WTC11 (cell line): ENCODE data around the gene ENPP7. TPM values are rescaled to one million over a fixed set of nuclear protein-coding genes. Genes with fewer than 3 reads are reported as not detected.

Experiments
- ATAC-seq: fragments of 200-7000 bp; cut with Tn5 transposase; 2 replicates; pipeline ENCODE4 v1.10.0; 2021; ENCODE audit warnings: mild to moderate bottlenecking, moderate library complexity
- CTCF ChIA-PET: fragments of 300-600 bp; sonication (Branson Sonifier 250); formaldehyde crosslinking; loops from one replicate; lab custom pipeline; 2021; ENCODE audit warnings: antibody characterized with exemption; lab: Charles Lee
- POLR2A ChIA-PET: fragments of 350-600 bp; sonication (Branson Sonifier 250); formaldehyde crosslinking; loops from one replicate; lab custom pipeline; 2021; ENCODE audit warnings: antibody characterized with exemption; lab: Charles Lee
- DNase-seq: peaks from one replicate; pipeline ENCODE4 v3.0.0; 2021; ENCODE audit warnings: low spot score
- H3K27ac Mint-ChIP-seq: 2 replicates; pipeline ENCODE4 v1.8.0; 2021; ENCODE audit warnings: mixed read lengths
- H3K27me3 Mint-ChIP-seq: 2 replicates; pipeline ENCODE4 v1.8.0; 2021; ENCODE audit warnings: low read depth, mild to moderate bottlenecking, moderate library complexity, mixed read lengths
- H3K36me3 Mint-ChIP-seq: 2 replicates; pipeline ENCODE4 v1.8.0; 2021; ENCODE audit warnings: mixed read lengths
- H3K4me1 Mint-ChIP-seq: 2 replicates; pipeline ENCODE4 v1.8.0; 2022; ENCODE audit warnings: mixed read lengths
- H3K4me3 Mint-ChIP-seq: 2 replicates; pipeline ENCODE4 v1.8.0; 2021; ENCODE audit warnings: mild to moderate bottlenecking, moderate library complexity, mixed read lengths
- H3K9me3 Mint-ChIP-seq: 2 replicates; pipeline ENCODE4 v1.8.0; 2021; ENCODE audit warnings: mixed read lengths
- AR ChIP-seq: fragments of 250-450 bp; sonication (Bioruptor Pico); IDR thresholded peaks from 2 replicates; pipeline ENCODE4 v1.9.0; 2021; ENCODE audit warnings: mild to moderate bottlenecking
- ETV6 ChIP-seq: sonication (generic); formaldehyde crosslinking; IDR thresholded peaks from 2 replicates; pipeline ENCODE4 v1.8.1; 2022; ENCODE audit warnings: mild to moderate bottlenecking, missing genetic modification reagents
- FOXJ3 ChIP-seq: sonication (generic); formaldehyde crosslinking; IDR thresholded peaks from 2 replicates; pipeline ENCODE4 v1.9.0; 2021; ENCODE audit warnings: missing genetic modification reagents, mild to moderate bottlenecking, borderline replicate concordance
- FOXK1 ChIP-seq: sonication (generic); formaldehyde crosslinking; IDR thresholded peaks from 2 replicates; pipeline ENCODE4 v1.8.0; 2022; ENCODE audit warnings: mild to moderate bottlenecking, moderate library complexity, missing genetic modification reagents
- HMGXB4 ChIP-seq: sonication (generic); formaldehyde crosslinking; IDR thresholded peaks from 2 replicates; pipeline ENCODE4 v1.8.1; 2023; ENCODE audit warnings: mild to moderate bottlenecking, moderate library complexity, missing genetic modification reagents
- NR2C2 ChIP-seq: sonication (generic); formaldehyde crosslinking; IDR thresholded peaks from 2 replicates; pipeline ENCODE4 v1.8.0; 2022; ENCODE audit warnings: mild to moderate bottlenecking, missing genetic modification reagents
- OVOL2 ChIP-seq: fragments of 250-450 bp; sonication (Bioruptor Pico); IDR thresholded peaks from 2 replicates; pipeline ENCODE4 v1.9.0; 2021; ENCODE audit warnings: mild to moderate bottlenecking, borderline replicate concordance
- PRRX2 ChIP-seq: fragments of 250-450 bp; sonication (Bioruptor Pico); IDR thresholded peaks from 2 replicates; pipeline ENCODE4 v1.8.0; 2021; ENCODE audit warnings: mild to moderate bottlenecking
- SOX15 ChIP-seq: fragments of 250-450 bp; sonication (Bioruptor Pico); IDR thresholded peaks from 2 replicates; pipeline ENCODE4 v1.9.0; 2021; ENCODE audit warnings: mild to moderate bottlenecking
- ZBTB21 ChIP-seq: sonication (generic); formaldehyde crosslinking; IDR thresholded peaks from 2 replicates; pipeline ENCODE4 v1.8.1; 2023; ENCODE audit warnings: mild to moderate bottlenecking, missing genetic modification reagents, borderline replicate concordance
- ZBTB43 ChIP-seq: sonication (generic); formaldehyde crosslinking; IDR thresholded peaks from 2 replicates; pipeline ENCODE4 v1.8.1; 2023; ENCODE audit warnings: mild to moderate bottlenecking, missing genetic modification reagents
- ZNF219 ChIP-seq: sonication (generic); formaldehyde crosslinking; IDR thresholded peaks from 2 replicates; pipeline ENCODE4 v1.8.0; 2023; ENCODE audit warnings: missing genetic modification reagents, mild to moderate bottlenecking, borderline replicate concordance
- ZNF416 ChIP-seq: fragments of 250-450 bp; sonication (Bioruptor Pico); IDR thresholded peaks from 2 replicates; pipeline ENCODE4 v1.9.0; 2021; ENCODE audit warnings: mild to moderate bottlenecking, inconsistent platforms
- total RNA-seq: library from RNA; stranded (reverse); gene quantifications from 3 replicates; pipeline ENCODE4 v1.2.3, GENCODE V29; 2021
- TF ChIP-seq, protein P1 (sequence below): sonication (generic); formaldehyde crosslinking; IDR thresholded peaks from 2 replicates; pipeline ENCODE4 v1.8.0; 2023; ENCODE audit warnings: missing genetic modification reagents, mild to moderate bottlenecking, borderline replicate concordance
- TF ChIP-seq, protein P2 (sequence below): sonication (generic); formaldehyde crosslinking; IDR thresholded peaks from 2 replicates; pipeline ENCODE4 v1.8.1; 2022; ENCODE audit warnings: missing genetic modification reagents, borderline replicate concordance
- TF ChIP-seq, protein P3 (sequence below): fragments of 250-450 bp; sonication (Bioruptor Pico); IDR thresholded peaks from 2 replicates; pipeline ENCODE4 v1.9.0; 2021; ENCODE audit warnings: mild to moderate bottlenecking
- TF ChIP-seq, protein P4 (sequence below): sonication (generic); formaldehyde crosslinking; IDR thresholded peaks from 2 replicates; pipeline ENCODE4 v1.8.0; 2022; ENCODE audit warnings: mild to moderate bottlenecking, missing genetic modification reagents

Gene ENPP7
- total RNA-seq, 1 experiment from 2014 or later, result not detected

GRCh38 chr17:79742951-79743476 is 12.3 kb downstream of the ENPP7 start:
- H3K4me1 Mint-ChIP-seq, result peaks cover 15% of the 10 kb centered on the region
- peaks cover 79% of the 10 kb centered on the region for H3K27me3 Mint-ChIP-seq
- H3K9me3 Mint-ChIP-seq, result no peaks in the 10 kb centered on the region
- TF ChIP-seq ZNF416 (CRISPR knock-in tag) (no peak), ZNF219 (CRISPR knock-in tag) (no peak), SOX15 (CRISPR knock-in tag) (no peak), PRRX2 (CRISPR knock-in tag) (no peak), ZBTB43 (CRISPR knock-in tag) (no peak), NR2C2 (CRISPR knock-in tag) (no peak), FOXJ3 (no peak), FOXK1 (CRISPR knock-in tag) (no peak), AR (CRISPR knock-in tag) (no peak), ETV6 (CRISPR knock-in tag) (no peak), ZBTB21 (CRISPR knock-in tag) (no peak)
- TF ChIP-seq, protein P1, sequence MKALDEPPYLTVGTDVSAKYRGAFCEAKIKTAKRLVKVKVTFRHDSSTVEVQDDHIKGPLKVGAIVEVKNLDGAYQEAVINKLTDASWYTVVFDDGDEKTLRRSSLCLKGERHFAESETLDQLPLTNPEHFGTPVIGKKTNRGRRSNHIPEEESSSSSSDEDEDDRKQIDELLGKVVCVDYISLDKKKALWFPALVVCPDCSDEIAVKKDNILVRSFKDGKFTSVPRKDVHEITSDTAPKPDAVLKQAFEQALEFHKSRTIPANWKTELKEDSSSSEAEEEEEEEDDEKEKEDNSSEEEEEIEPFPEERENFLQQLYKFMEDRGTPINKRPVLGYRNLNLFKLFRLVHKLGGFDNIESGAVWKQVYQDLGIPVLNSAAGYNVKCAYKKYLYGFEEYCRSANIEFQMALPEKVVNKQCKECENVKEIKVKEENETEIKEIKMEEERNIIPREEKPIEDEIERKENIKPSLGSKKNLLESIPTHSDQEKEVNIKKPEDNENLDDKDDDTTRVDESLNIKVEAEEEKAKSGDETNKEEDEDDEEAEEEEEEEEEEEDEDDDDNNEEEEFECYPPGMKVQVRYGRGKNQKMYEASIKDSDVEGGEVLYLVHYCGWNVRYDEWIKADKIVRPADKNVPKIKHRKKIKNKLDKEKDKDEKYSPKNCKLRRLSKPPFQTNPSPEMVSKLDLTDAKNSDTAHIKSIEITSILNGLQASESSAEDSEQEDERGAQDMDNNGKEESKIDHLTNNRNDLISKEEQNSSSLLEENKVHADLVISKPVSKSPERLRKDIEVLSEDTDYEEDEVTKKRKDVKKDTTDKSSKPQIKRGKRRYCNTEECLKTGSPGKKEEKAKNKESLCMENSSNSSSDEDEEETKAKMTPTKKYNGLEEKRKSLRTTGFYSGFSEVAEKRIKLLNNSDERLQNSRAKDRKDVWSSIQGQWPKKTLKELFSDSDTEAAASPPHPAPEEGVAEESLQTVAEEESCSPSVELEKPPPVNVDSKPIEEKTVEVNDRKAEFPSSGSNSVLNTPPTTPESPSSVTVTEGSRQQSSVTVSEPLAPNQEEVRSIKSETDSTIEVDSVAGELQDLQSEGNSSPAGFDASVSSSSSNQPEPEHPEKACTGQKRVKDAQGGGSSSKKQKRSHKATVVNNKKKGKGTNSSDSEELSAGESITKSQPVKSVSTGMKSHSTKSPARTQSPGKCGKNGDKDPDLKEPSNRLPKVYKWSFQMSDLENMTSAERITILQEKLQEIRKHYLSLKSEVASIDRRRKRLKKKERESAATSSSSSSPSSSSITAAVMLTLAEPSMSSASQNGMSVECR (CRISPR knock-in tag), result no peak
- ChIA-PET POLR2A (interaction anchor here (0.5 kb wide), 1 partner anchor 86 kb away, joined by 3 read pairs; no protein-coding TSS in a partner anchor), CTCF (interaction anchor here (1.5 to 9.3 kb wide), 7 partner anchors 20 to 351 kb away, joined by 6 to 165 read pairs (median 8); no protein-coding TSS in a partner anchor)
- H3K36me3 Mint-ChIP-seq, result no peaks in the 10 kb centered on the region
- no peak overlapping the region for H3K4me3 Mint-ChIP-seq
- ATAC-seq, result no peak
- no peak for DNase-seq
- H3K27ac Mint-ChIP-seq, result no peak overlapping the region

- POLR2A ChIA-PET, result no interaction called here
- CTCF ChIA-PET, result interaction anchor here (1.5 to 9.3 kb wide), 5 partner anchors 21 to 92 kb away, joined by 6 to 165 read pairs (median 64); no protein-coding TSS in a partner anchor
- no peak for DNase-seq
- Mint-ChIP-seq H3K4me3 (no peak overlapping the region), H3K36me3 (no peaks in the 10 kb centered on the region), H3K27ac (no peak overlapping the region), H3K9me3 (no peaks in the 10 kb centered on the region), H3K4me1 (peaks cover 15% of the 10 kb centered on the region), H3K27me3 (peaks cover 85% of the 10 kb centered on the region)
- no peak for ATAC-seq
- TF ChIP-seq OVOL2 (CRISPR knock-in tag) (no peak), HMGXB4 (CRISPR knock-in tag) (no peak)
- TF ChIP-seq, protein P2, sequence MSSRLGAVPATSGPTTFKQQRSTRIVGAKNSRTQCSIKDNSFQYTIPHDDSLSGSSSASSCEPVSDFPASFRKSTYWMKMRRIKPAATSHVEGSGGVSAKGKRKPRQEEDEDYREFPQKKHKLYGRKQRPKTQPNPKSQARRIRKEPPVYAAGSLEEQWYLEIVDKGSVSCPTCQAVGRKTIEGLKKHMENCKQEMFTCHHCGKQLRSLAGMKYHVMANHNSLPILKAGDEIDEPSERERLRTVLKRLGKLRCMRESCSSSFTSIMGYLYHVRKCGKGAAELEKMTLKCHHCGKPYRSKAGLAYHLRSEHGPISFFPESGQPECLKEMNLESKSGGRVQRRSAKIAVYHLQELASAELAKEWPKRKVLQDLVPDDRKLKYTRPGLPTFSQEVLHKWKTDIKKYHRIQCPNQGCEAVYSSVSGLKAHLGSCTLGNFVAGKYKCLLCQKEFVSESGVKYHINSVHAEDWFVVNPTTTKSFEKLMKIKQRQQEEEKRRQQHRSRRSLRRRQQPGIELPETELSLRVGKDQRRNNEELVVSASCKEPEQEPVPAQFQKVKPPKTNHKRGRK, result no peak
- TF ChIP-seq, protein P1 (CRISPR knock-in tag), result no peak
- TF ChIP-seq, protein P3, sequence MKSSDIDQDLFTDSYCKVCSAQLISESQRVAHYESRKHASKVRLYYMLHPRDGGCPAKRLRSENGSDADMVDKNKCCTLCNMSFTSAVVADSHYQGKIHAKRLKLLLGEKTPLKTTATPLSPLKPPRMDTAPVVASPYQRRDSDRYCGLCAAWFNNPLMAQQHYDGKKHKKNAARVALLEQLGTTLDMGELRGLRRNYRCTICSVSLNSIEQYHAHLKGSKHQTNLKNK (CRISPR knock-in tag), result no peak
- TF ChIP-seq, protein P4, sequence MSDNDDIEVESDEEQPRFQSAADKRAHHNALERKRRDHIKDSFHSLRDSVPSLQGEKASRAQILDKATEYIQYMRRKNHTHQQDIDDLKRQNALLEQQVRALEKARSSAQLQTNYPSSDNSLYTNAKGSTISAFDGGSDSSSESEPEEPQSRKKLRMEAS (CRISPR knock-in tag), result no peak
These were observed 12.9 kb downstream of the ENPP7 start for GRCh38 chr17:79743614-79744013.
